UCSD-AML1 (cell line): ENCODE measurements around the gene RAB14.

Experiments used
- DNase-seq: peaks from one replicate; lab custom pipeline; 2025; ENCODE audit not compliant: unreplicated experiment; lab: John Stamatoyannopoulos, UW

RAB14 gene

GRCh38 chr9:121201738-121202533 lies at the start of gene RAB14:
RAB14 (minus strand) TSS chr9:121201869; CDS start chr9:121193412, 8,457 bp downstream.
- peak; percentile 100 for DNase-seq

GRCh38 chr9:121249563-121249962 lies 47.9 kb upstream of the RAB14 start:
- no peak for DNase-seq

GRCh38 chr9:121246821-121247561 lies 45.3 kb upstream of the RAB14 start:
- DNase-seq = no peak

- no peak for DNase-seq
Observed at GRCh38 chr9:121242959-121243346, 41.3 kb upstream of the RAB14 start.

- DNase-seq = no peak
Observed at GRCh38 chr9:121242219-121242958, 40.7 kb upstream of the RAB14 start.

GRCh38 chr9:121240472-121241135 lies 38.9 kb upstream of the RAB14 start:
- no peak for DNase-seq

- no peak for DNase-seq
Observed at GRCh38 chr9:121239851-121240250, 38.2 kb upstream of the RAB14 start.

GRCh38 chr9:121239071-121239470 lies 37.4 kb upstream of the RAB14 start:
- no peak for DNase-seq

- DNase-seq = no peak
Observed at GRCh38 chr9:121237916-121238315, 36.2 kb upstream of the RAB14 start.

- no peak for DNase-seq
Observed at GRCh38 chr9:121235512-121235911, 33.8 kb upstream of the RAB14 start.

- DNase-seq = no peak
Observed at GRCh38 chr9:121234832-121235161, 33.1 kb upstream of the RAB14 start.

GRCh38 chr9:121233906-121234831 lies 32.5 kb upstream of the RAB14 start:
- DNase-seq = no peak

GRCh38 chr9:121232251-121232650 lies 30.6 kb upstream of the RAB14 start:
- no peak for DNase-seq

- DNase-seq = no peak
Observed at GRCh38 chr9:121230256-121230655, 28.6 kb upstream of the RAB14 start.

- no peak for DNase-seq
Observed at GRCh38 chr9:121227862-121228261, 26.2 kb upstream of the RAB14 start.

- DNase-seq = no peak
Observed at GRCh38 chr9:121226175-121226574, 24.5 kb upstream of the RAB14 start.

- DNase-seq = no peak
Observed at GRCh38 chr9:121225240-121225639, 23.6 kb upstream of the RAB14 start.

GRCh38 chr9:121222524-121223171 lies 21.0 kb upstream of the RAB14 start:
- DNase-seq = no peak

GRCh38 chr9:121221664-121222055 lies 20.0 kb upstream of the RAB14 start:
- no peak for DNase-seq
